CD4-positive, CD25-positive, alpha-beta regulatory T cell (primary cell): ENCODE results near the gene DNAAF8. TPM values are rescaled to one million over a fixed set of nuclear protein-coding genes. Genes with fewer than 3 reads are reported as not detected.

ENCODE experiments used
- ATAC-seq, 2 donors: fragments of 150-1000 bp; cut with Tn5 transposase; one replicate each; pipeline ENCODE4 v1.10.0; 2021; ENCODE audit warnings: low read depth in 2 of 2, moderate number of reproducible peaks in 2 of 2, moderate library complexity in 1 of 2
- DNase-seq, 3 donors: peaks; one replicate each; pipeline versions ENCODE4 v3.0.0 to v3.0.0-alpha.2; 2012 to 2022; ENCODE audit warnings: mixed read lengths in 1 of 3
- H3K27ac ChIP-seq: one replicate; pipeline ENCODE4 v1.7.0; 2013; ENCODE audit warnings: mild to moderate bottlenecking, low read length; ENCODE audit not compliant: insufficient read depth, poor library complexity, severe bottlenecking
- H3K27me3 ChIP-seq: one replicate; pipeline ENCODE4 v1.7.0; 2013; ENCODE audit warnings: low read length; ENCODE audit not compliant: control insufficient read depth, insufficient read depth
- H3K36me3 ChIP-seq: one replicate; pipeline ENCODE4 v1.7.0; 2013; ENCODE audit warnings: mild to moderate bottlenecking, low read length, moderate library complexity; ENCODE audit not compliant: control insufficient read depth, insufficient read depth
- H3K4me1 ChIP-seq: 2 replicates; pipeline ENCODE4 v1.7.0; 2013; ENCODE audit warnings: mild to moderate bottlenecking, low read length; ENCODE audit not compliant: insufficient read depth, control insufficient read depth, poor library complexity, severe bottlenecking
- H3K4me3 ChIP-seq: one replicate; pipeline ENCODE4 v1.7.0; 2013; ENCODE audit warnings: low read depth, mild to moderate bottlenecking, low read length, moderate library complexity
- H3K9me3 ChIP-seq, 2 experiments: 1 replicate in 1 of 2; 2 replicates in 1 of 2; pipeline ENCODE4 v1.7.0; 2013; ENCODE audit warnings: low read length in 2 of 2, mild to moderate bottlenecking in 1 of 2, moderate library complexity in 1 of 2; ENCODE audit not compliant: control insufficient read depth in 2 of 2
- H3K27ac Mint-ChIP-seq, 3 donors: one replicate each; pipeline ENCODE4 v1.8.0; 2020 to 2022; ENCODE audit warnings: mild to moderate bottlenecking in 3 of 3, mixed read lengths in 3 of 3, moderate library complexity in 2 of 3
- H3K27me3 Mint-ChIP-seq: one replicate; pipeline ENCODE4 v1.8.0; 2022; ENCODE audit warnings: mild to moderate bottlenecking, mixed read lengths
- H3K36me3 Mint-ChIP-seq: one replicate; pipeline ENCODE4 v1.8.0; 2020; ENCODE audit warnings: mixed read lengths
- H3K4me1 Mint-ChIP-seq, 4 donors: one replicate each; pipeline ENCODE4 v1.8.0; 2020 to 2022; ENCODE audit warnings: mixed read lengths in 4 of 4, mild to moderate bottlenecking in 1 of 4
- H3K4me3 Mint-ChIP-seq, 4 donors: one replicate each; pipeline ENCODE4 v1.8.0; 2020 to 2022; ENCODE audit warnings: mild to moderate bottlenecking in 4 of 4, mixed read lengths in 4 of 4, moderate library complexity in 3 of 4
- H3K9me3 Mint-ChIP-seq, 7 donors: one replicate each; pipeline ENCODE4 v1.8.0; 2020 to 2022; ENCODE audit warnings: mixed read lengths in 7 of 7, mild to moderate bottlenecking in 3 of 7, moderate library complexity in 2 of 7
- polyA plus RNA-seq, 4 donors: library from polyadenylated mRNA; unstranded; fragments of 300-500 nt; fragmentation: Illumina TruSeq; gene quantifications; one replicate each; pipeline ENCODE4 v1.2.3, GENCODE V29; 2021
- total RNA-seq: library from RNA; stranded (reverse); gene quantifications from one replicate; pipeline ENCODE4 v1.2.3, GENCODE V29; 2022

The DNAAF8 gene
- total and polyA plus RNA-seq, 5 donors from 2014 or later = 0.06 TPM; not detected in 4

- ATAC-seq (no peak), DNase-seq (no peak)
- Histone ChIP-seq H3K36me3 (no peaks in the 10 kb centered on the region), H3K4me1 (no peaks in the 10 kb centered on the region), H3K4me3 (no peak overlapping the region), H3K27ac (no peak overlapping the region), H3K9me3 (no peaks in the 10 kb centered on the region), H3K27me3 (no peaks in the 10 kb centered on the region)
- Mint-ChIP-seq H3K9me3 (no peaks in the 10 kb centered on the region), H3K27ac (no peak overlapping the region), H3K27me3 (no peaks in the 10 kb centered on the region), H3K4me1 (no peaks in the 10 kb centered on the region), H3K4me3 (no peak overlapping the region), H3K36me3 (no peaks in the 10 kb centered on the region)
Measured at GRCh38 chr16:4785758-4786433, 51.6 kb downstream of the DNAAF8 start.

DNA sequence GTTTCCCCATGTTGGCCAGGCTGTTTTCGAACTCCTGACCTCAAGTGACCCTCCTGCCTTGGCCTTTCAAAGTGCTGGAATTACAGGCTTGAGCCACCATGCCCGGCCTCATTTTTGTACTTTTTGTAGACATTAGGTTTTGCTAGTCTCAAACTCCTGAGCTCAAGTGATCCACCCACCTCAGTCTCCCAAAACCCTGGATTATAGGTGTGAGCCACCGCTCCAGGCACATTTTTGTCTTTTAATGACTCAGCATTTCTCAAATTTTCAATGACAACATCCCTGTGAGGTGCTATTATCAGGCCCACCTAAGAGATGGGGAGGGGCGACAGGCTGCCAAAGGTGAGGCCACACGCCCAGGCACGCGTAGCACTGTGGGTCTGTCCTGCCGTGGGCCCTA is 52.7 kb downstream of the DNAAF8 start:
- no peaks in the 10 kb centered on the region for H3K27me3 ChIP-seq
- Mint-ChIP-seq H3K9me3 (no peaks in the 10 kb centered on the region), H3K4me1 (no peaks in the 10 kb centered on the region), H3K4me3 (no peak overlapping the region), H3K27me3 (no peaks in the 10 kb centered on the region), H3K36me3 (no peaks in the 10 kb centered on the region), H3K27ac (no peak overlapping the region)
- no peak overlapping the region for H3K27ac ChIP-seq
- no peak for ATAC-seq
- H3K4me1 ChIP-seq = no peaks in the 10 kb centered on the region
- no peaks in the 10 kb centered on the region for H3K9me3 ChIP-seq
- no peak for DNase-seq
- no peak overlapping the region for H3K4me3 ChIP-seq
- no peaks in the 10 kb centered on the region for H3K36me3 ChIP-seq

- Histone ChIP-seq H3K9me3 (no peaks in the 10 kb centered on the region), H3K4me3 (no peak within 1 kb of the TSS), H3K27me3 (no peaks in the 10 kb centered on the region), H3K36me3 (no peaks in the 10 kb centered on the region), H3K4me1 (no peaks in the 10 kb centered on the region), H3K27ac (no peak within 1 kb of the TSS)
- ATAC-seq = no peak
- peak within 1 kb of the TSS in 2 of 3 donors; percentile 59 to 95 for H3K27ac Mint-ChIP-seq
- H3K4me1 Mint-ChIP-seq = no peaks in the 10 kb centered on the region
- no peaks in the 10 kb centered on the region for H3K9me3 Mint-ChIP-seq
- H3K27me3 Mint-ChIP-seq = no peaks in the 10 kb centered on the region
- DNase-seq = no peak
- H3K4me3 Mint-ChIP-seq = no peak within 1 kb of the TSS
- H3K36me3 Mint-ChIP-seq = no peaks in the 10 kb centered on the region
Measured at GRCh38 chr16:4787627-4788482, 53.5 kb downstream of the DNAAF8 start, which contains the start of gene SEPTIN12. TSS of gene SEPTIN12 (minus strand) at chr16:4788345. CDS start at chr16:4787645, 700 bp downstream.

DNA sequence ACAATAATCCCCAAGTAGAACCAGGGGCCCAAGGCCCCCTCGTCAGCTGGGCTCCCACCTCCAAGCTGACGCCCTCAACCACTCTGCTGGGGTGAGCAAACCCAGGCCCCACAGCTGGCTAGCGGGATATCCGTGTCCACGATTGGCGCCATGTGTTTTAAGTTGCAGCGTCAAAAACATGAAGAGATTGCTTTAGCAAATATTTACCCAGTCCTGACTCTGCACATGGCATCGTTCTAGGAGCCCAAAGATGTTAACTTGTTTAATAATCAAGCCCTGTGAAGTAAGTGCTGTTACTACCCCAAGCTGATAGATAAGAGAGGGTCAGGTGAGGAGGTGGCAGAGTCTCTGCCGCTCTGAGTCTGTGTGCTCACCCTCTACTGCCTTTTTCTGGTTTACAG is 54.2 kb downstream of the DNAAF8 start:
- Histone ChIP-seq H3K27ac (no peak overlapping the region), H3K9me3 (no peaks in the 10 kb centered on the region), H3K4me3 (no peak overlapping the region), H3K4me1 (no peaks in the 10 kb centered on the region), H3K27me3 (no peaks in the 10 kb centered on the region), H3K36me3 (no peaks in the 10 kb centered on the region)
- Mint-ChIP-seq H3K27me3 (no peaks in the 10 kb centered on the region), H3K36me3 (no peaks in the 10 kb centered on the region), H3K4me1 (no peaks in the 10 kb centered on the region), H3K27ac (peak overlapping the region in 2 of 3 donors; percentile 59 to 95), H3K4me3 (no peak overlapping the region), H3K9me3 (no peaks in the 10 kb centered on the region)
- DNase-seq (no peak), ATAC-seq (no peak)

GRCh38 chr16:4788910-4789309 is 54.6 kb downstream of the DNAAF8 start:
- Mint-ChIP-seq H3K4me1 (no peaks in the 10 kb centered on the region), H3K9me3 (no peaks in the 10 kb centered on the region), H3K4me3 (no peak overlapping the region), H3K27ac (peak overlapping the region in 2 of 3 donors; percentile 59 to 95), H3K36me3 (no peaks in the 10 kb centered on the region), H3K27me3 (no peaks in the 10 kb centered on the region)
- Histone ChIP-seq H3K36me3 (no peaks in the 10 kb centered on the region), H3K4me1 (no peaks in the 10 kb centered on the region), H3K4me3 (no peak overlapping the region), H3K9me3 (no peaks in the 10 kb centered on the region), H3K27me3 (no peaks in the 10 kb centered on the region), H3K27ac (no peak overlapping the region)
- no peak for ATAC-seq
- DNase-seq = no peak

DNA sequence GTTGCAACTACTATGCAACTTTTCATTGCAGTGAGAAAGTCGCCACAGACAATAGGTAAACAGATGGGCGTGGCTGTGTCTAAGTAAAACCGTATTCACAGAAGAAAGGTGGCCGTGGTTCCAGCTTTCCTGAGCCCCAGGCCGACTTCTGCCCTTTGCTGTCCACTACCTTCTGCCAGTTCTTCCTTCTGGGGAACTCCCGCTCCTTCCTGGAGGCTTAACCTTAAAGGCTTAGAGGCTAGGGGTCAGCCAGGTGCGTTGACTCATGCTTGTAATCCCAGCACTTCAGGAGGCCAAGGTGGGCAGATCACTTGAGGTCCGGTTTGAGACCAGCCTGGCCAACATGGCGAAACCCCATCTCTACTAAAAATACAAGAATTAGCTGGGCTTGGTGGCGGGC is 55.9 kb downstream of the DNAAF8 start:
- H3K27me3 Mint-ChIP-seq = no peaks in the 10 kb centered on the region

DNA sequence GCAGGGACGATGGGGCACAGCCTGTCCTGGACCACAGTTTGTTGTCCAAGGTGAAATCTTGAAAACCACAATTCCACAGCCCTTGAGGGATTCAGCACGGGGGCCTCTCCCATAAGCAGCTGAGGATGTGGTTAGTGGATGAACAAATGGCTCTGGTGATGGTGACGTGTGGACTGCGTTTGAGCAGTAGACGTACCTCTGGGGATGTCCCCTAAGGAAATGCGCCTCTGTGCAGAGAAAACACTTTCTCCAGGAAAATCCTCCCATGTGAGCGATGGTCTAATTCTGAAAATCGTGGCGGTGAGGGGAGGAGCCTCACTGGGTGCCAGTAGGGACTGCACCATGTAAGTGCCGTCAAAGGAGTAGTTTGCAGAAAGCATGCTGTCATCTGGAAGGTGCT is 56.5 kb downstream of the DNAAF8 start:
- no peaks in the 10 kb centered on the region for H3K27me3 ChIP-seq
- H3K4me3 ChIP-seq = no peak overlapping the region
- Mint-ChIP-seq H3K27me3 (no peaks in the 10 kb centered on the region), H3K4me1 (no peaks in the 10 kb centered on the region), H3K36me3 (no peaks in the 10 kb centered on the region), H3K4me3 (peak overlapping the region in 1 of 4 donors; percentile 15), H3K9me3 (no peaks in the 10 kb centered on the region), H3K27ac (no peak overlapping the region)
- H3K36me3 ChIP-seq = no peaks in the 10 kb centered on the region
- H3K9me3 ChIP-seq = no peaks in the 10 kb centered on the region
- no peaks in the 10 kb centered on the region for H3K4me1 ChIP-seq
- DNase-seq (no peak), ATAC-seq (no peak)
- no peak overlapping the region for H3K27ac ChIP-seq

More for the DNA sequence above, 55.9 kb downstream of the DNAAF8 start:
- Mint-ChIP-seq H3K4me1 (no peaks in the 10 kb centered on the region), H3K27ac (no peak overlapping the region), H3K4me3 (no peak overlapping the region), H3K9me3 (no peaks in the 10 kb centered on the region), H3K36me3 (no peaks in the 10 kb centered on the region)
- no peaks in the 10 kb centered on the region for H3K36me3 ChIP-seq
- H3K27ac ChIP-seq = no peak overlapping the region
- no peak overlapping the region for H3K4me3 ChIP-seq
- no peak for ATAC-seq
- H3K9me3 ChIP-seq = no peaks in the 10 kb centered on the region
- DNase-seq = no peak
- no peaks in the 10 kb centered on the region for H3K27me3 ChIP-seq
- no peaks in the 10 kb centered on the region for H3K4me1 ChIP-seq
